ENCODE measurements around the gene VAV2. TPM values are rescaled to one million over a fixed set of nuclear protein-coding genes. Genes with fewer than 3 reads are reported as not detected.

VAV2 gene
- total and polyA plus RNA-seq, 9 of the 15 experiments (the other 6 are each of a cell fraction or from before 2014, with no cell fraction given): 0.01 to 2.7 (median 1.0) TPM; not detected in 1

GRCh38 chr9:133950192-133950591, 41.9 kb downstream of the VAV2 start (continued):
- TF ChIP-seq, protein P1, sequence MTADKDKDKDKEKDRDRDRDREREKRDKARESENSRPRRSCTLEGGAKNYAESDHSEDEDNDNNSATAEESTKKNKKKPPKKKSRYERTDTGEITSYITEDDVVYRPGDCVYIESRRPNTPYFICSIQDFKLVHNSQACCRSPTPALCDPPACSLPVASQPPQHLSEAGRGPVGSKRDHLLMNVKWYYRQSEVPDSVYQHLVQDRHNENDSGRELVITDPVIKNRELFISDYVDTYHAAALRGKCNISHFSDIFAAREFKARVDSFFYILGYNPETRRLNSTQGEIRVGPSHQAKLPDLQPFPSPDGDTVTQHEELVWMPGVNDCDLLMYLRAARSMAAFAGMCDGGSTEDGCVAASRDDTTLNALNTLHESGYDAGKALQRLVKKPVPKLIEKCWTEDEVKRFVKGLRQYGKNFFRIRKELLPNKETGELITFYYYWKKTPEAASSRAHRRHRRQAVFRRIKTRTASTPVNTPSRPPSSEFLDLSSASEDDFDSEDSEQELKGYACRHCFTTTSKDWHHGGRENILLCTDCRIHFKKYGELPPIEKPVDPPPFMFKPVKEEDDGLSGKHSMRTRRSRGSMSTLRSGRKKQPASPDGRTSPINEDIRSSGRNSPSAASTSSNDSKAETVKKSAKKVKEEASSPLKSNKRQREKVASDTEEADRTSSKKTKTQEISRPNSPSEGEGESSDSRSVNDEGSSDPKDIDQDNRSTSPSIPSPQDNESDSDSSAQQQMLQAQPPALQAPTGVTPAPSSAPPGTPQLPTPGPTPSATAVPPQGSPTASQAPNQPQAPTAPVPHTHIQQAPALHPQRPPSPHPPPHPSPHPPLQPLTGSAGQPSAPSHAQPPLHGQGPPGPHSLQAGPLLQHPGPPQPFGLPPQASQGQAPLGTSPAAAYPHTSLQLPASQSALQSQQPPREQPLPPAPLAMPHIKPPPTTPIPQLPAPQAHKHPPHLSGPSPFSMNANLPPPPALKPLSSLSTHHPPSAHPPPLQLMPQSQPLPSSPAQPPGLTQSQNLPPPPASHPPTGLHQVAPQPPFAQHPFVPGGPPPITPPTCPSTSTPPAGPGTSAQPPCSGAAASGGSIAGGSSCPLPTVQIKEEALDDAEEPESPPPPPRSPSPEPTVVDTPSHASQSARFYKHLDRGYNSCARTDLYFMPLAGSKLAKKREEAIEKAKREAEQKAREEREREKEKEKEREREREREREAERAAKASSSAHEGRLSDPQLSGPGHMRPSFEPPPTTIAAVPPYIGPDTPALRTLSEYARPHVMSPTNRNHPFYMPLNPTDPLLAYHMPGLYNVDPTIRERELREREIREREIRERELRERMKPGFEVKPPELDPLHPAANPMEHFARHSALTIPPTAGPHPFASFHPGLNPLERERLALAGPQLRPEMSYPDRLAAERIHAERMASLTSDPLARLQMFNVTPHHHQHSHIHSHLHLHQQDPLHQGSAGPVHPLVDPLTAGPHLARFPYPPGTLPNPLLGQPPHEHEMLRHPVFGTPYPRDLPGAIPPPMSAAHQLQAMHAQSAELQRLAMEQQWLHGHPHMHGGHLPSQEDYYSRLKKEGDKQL (CRISPR knock-in tag; IDR thresholded peaks at IDR 0.05; ENCODE audit: borderline replicate concordance): no peak
- no peak for TF ChIP-seq ZNF764 (CRISPR knock-in tag; IDR thresholded peaks at IDR 0.05; ENCODE audit: low read depth)
- TF ChIP-seq ZNF830 (CRISPR knock-in tag; IDR thresholded peaks at IDR 0.05): no peak

GRCh38 chr9:133949486-133950061, 42.5 kb downstream of the VAV2 start:
- Histone ChIP-seq H3K36me3 (ENCODE audit: control insufficient read depth, insufficient read depth, low read length) (no peaks in the 10 kb centered on the region), H3K4me2 (ENCODE audit: insufficient read depth, low read length) (no peak overlapping the region), H3K27ac (ENCODE audit: extremely low read depth, low read depth, low read length) (no peak overlapping the region), H3K4me1 (replicated peaks in 1 of 2; ENCODE audit: control insufficient read depth in 2 of 2, insufficient read depth in 2 of 2, low read length in 2 of 2) (peaks cover 0 to 7% of the 10 kb centered on the region in 2 experiments; a peak in 2 of 5 replicates), H4K20me1 (replicated peaks; ENCODE audit: control insufficient read depth, insufficient read depth, low read length) (peaks cover 36% of the 10 kb centered on the region), H3K9me3 (replicated peaks; ENCODE audit: control insufficient read depth, insufficient read depth, low read depth, low read length) (no peaks in the 10 kb centered on the region), H3K9ac (ENCODE audit: insufficient read depth in 1 of 2, low read depth in 2 of 2, low read length in 2 of 2) (no peak overlapping the region), H3K9me1 (ENCODE audit: control insufficient read depth, insufficient read depth, low read length) (peaks cover 3% of the 10 kb centered on the region), H2AFZ (ENCODE audit: low read depth, low read length) (no peak overlapping the region), H3K27me3 (ENCODE audit: control insufficient read depth in 2 of 2, insufficient read depth in 2 of 2, low read length in 2 of 2) (peaks cover 15 to 65% of the 10 kb centered on the region in 2 experiments; a peak in 3 of 5 replicates), H3K4me3 (no peak overlapping the region), H3K79me2 (ENCODE audit: control insufficient read depth, insufficient read depth, low read length) (no peaks in the 10 kb centered on the region)
- DNase-seq (ENCODE audit: extremely low read depth in 1 of 4, low spot score in 3 of 4): no peak
- ATAC-seq: no peak
- 20% methylated on average over 14 of the region's 14 CpGs for WGBS (ENCODE audit: insufficient coverage, low coverage, missing lambda C conversion rate)
- intact Hi-C loops (cut with micrococcal nuclease) (no loop called here), in situ Hi-C loops (cut with MboI) (no loop called here)
- BruUV-seq (replicated peaks): no TSS peak
- no peak for FAIRE-seq
- ChIA-PET POLR2A (interaction anchor here (0.6 kb wide), 2 partner anchors 97 to 789 kb away, joined by 3 to 4 read pairs; no protein-coding TSS in a partner anchor), CTCF (ENCODE audit: low intra/inter-chr PET ratio) (no interaction called here)
- TF ChIP-seq ZNF347 (CRISPR knock-in tag; IDR thresholded peaks at IDR 0.05; ENCODE audit: low read depth) (no peak), ZNF717 (CRISPR knock-in tag; IDR thresholded peaks at IDR 0.05) (no peak), ZBTB11 (CRISPR knock-in tag; IDR thresholded peaks at IDR 0.05) (no peak), PURB (CRISPR knock-in tag; IDR thresholded peaks at IDR 0.05; ENCODE audit: low read depth) (no peak)
- TF ChIP-seq, protein P2, sequence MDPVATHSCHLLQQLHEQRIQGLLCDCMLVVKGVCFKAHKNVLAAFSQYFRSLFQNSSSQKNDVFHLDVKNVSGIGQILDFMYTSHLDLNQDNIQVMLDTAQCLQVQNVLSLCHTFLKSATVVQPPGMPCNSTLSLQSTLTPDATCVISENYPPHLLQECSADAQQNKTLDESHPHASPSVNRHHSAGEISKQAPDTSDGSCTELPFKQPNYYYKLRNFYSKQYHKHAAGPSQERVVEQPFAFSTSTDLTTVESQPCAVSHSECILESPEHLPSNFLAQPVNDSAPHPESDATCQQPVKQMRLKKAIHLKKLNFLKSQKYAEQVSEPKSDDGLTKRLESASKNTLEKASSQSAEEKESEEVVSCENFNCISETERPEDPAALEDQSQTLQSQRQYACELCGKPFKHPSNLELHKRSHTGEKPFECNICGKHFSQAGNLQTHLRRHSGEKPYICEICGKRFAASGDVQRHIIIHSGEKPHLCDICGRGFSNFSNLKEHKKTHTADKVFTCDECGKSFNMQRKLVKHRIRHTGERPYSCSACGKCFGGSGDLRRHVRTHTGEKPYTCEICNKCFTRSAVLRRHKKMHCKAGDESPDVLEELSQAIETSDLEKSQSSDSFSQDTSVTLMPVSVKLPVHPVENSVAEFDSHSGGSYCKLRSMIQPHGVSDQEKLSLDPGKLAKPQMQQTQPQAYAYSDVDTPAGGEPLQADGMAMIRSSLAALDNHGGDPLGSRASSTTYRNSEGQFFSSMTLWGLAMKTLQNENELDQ (CRISPR knock-in tag; IDR thresholded peaks at IDR 0.05; ENCODE audit: borderline replicate concordance): no peak

All from K562 (cell line).